KMS-11 (cell line): Measurements from ENCODE around the gene OVOL3.

ENCODE experiments used
- H2AFZ ChIP-seq: fragments of 200-600 bp; sonication (generic); 2 replicates; pipeline ENCODE4 v1.6.1; 2016; ENCODE audit warnings: antibody characterized with exemption, mixed run types, low read depth
- H3K27ac ChIP-seq: fragments of 200-600 bp; sonication (generic); 2 replicates; pipeline ENCODE4 v1.6.1; 2016; ENCODE audit warnings: mild to moderate bottlenecking, mixed run types
- H3K27me3 ChIP-seq: fragments of 200-600 bp; sonication (generic); 2 replicates; pipeline ENCODE4 v1.6.1; 2017; ENCODE audit warnings: mild to moderate bottlenecking, low read depth, mixed run types, moderate library complexity; ENCODE audit not compliant: insufficient read depth
- H3K36me3 ChIP-seq: fragments of 200-600 bp; sonication (generic); 2 replicates; pipeline ENCODE4 v1.6.1; 2017; ENCODE audit warnings: mild to moderate bottlenecking, mixed run types; ENCODE audit not compliant: insufficient read depth
- H3K4me1 ChIP-seq: fragments of 200-600 bp; sonication (generic); 2 replicates; pipeline ENCODE4 v1.6.1; 2016; ENCODE audit warnings: mild to moderate bottlenecking, low read depth, mixed run types; ENCODE audit not compliant: poor library complexity, severe bottlenecking
- H3K4me2 ChIP-seq: fragments of 200-600 bp; sonication (generic); 2 replicates; pipeline ENCODE4 v1.7.0; 2016; ENCODE audit warnings: mild to moderate bottlenecking, mixed run types
- H3K4me3 ChIP-seq: fragments of 200-600 bp; sonication (generic); IDR thresholded peaks from 2 replicates; pipeline ENCODE4 v1.6.1; 2017; ENCODE audit warnings: low read depth, low read length, mixed read lengths; ENCODE audit not compliant: insufficient read depth
- H3K79me2 ChIP-seq: fragments of 200-600 bp; sonication (generic); 2 replicates; pipeline ENCODE4 v1.6.1; 2016; ENCODE audit warnings: low read depth, mixed run types; ENCODE audit not compliant: insufficient read depth
- H3K9ac ChIP-seq: fragments of 200-600 bp; sonication (generic); 2 replicates; pipeline ENCODE4 v1.6.1; 2016; ENCODE audit warnings: mild to moderate bottlenecking, mixed run types
- H4K20me1 ChIP-seq: fragments of 200-600 bp; sonication (generic); 2 replicates; pipeline ENCODE4 v1.6.1; 2016; ENCODE audit warnings: mild to moderate bottlenecking, mixed run types; ENCODE audit not compliant: insufficient read depth
- TF ChIP-seq, protein P1 (sequence below): fragments of 200-600 bp; sonication (generic); conservative IDR thresholded peaks from 2 replicates; pipeline ENCODE4 v1.6.1; 2017; ENCODE audit warnings: low read depth, mild to moderate bottlenecking, antibody characterized with exemption, low read length, moderate library complexity, mixed read lengths

Gene OVOL3

DNA sequence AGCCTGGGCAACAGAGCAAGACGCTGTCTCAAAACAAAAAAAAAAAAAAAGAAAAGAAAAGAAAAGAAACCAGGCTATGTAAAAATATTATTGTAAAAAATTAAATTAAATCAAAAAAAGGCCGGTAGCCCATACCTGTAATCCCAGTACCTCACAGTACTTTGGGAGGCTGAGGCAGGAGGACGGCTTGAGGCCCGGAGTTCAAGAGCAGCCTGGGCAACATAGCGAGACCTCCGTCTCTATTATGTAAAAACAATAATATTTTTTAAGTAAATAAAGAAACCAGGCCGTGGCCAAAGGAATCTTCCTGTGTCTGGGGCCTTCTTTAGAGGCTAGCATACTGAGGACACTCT, 28.2 kb downstream of the OVOL3 start:
- TF ChIP-seq, protein P1, sequence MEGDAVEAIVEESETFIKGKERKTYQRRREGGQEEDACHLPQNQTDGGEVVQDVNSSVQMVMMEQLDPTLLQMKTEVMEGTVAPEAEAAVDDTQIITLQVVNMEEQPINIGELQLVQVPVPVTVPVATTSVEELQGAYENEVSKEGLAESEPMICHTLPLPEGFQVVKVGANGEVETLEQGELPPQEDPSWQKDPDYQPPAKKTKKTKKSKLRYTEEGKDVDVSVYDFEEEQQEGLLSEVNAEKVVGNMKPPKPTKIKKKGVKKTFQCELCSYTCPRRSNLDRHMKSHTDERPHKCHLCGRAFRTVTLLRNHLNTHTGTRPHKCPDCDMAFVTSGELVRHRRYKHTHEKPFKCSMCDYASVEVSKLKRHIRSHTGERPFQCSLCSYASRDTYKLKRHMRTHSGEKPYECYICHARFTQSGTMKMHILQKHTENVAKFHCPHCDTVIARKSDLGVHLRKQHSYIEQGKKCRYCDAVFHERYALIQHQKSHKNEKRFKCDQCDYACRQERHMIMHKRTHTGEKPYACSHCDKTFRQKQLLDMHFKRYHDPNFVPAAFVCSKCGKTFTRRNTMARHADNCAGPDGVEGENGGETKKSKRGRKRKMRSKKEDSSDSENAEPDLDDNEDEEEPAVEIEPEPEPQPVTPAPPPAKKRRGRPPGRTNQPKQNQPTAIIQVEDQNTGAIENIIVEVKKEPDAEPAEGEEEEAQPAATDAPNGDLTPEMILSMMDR: no peak
- Histone ChIP-seq H3K27ac (peak overlapping the region; percentile 88), H3K9ac (peak overlapping the region; percentile 91), H4K20me1 (no peaks in the 10 kb centered on the region), H3K4me3 (no peak overlapping the region), H3K4me1 (peaks cover 42% of the 10 kb centered on the region), H3K4me2 (peak overlapping the region; percentile 59), H3K36me3 (peaks cover 4% of the 10 kb centered on the region; the same call in 1 of the 2 replicates), H2AFZ (peak overlapping the region; percentile 82), H3K27me3 (no peaks in the 10 kb centered on the region), H3K79me2 (peaks cover 18% of the 10 kb centered on the region; the same call in 1 of the 2 replicates)

DNA sequence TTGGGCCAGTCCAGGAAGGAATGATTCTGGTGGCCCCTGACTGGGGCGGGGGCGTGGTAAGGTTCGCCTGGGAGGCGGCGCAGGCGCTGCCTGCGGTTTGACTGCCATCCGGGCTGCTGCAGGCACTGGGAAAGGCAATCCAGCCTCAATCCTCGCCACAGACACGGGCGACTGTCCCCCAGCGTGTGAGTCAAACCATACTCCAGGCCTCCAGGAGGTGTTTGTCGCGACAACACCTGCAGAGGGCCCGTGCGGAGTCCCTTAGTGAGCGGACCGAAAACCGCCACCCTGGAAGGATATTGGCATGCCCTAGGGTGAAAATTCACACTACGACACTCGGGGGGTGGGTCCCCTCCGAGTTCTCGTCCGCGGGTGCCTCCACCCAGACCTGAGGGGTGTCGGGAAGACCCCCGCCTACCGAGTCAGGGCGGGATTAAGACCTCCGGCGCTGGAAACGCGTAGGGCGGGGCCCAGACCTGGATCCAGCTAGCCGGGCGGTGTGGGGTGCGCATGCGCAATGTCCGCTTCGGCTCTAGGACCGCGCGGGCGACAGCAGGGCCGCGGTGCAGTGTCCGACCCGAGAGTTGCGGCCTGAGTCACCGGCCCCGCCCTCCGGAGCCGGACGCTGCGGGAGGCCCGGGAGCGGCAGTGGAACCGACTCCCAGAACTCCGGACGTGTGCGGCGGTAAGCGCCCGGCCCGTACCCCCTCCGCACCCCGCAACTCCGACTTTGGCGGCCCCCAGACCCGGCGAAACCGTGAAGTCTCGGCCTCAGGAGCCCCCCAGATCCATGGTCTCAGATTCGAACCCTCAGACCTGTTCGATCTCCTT, 28.7 kb downstream of the OVOL3 start, which contains the start of gene CAPNS1:
Gene CAPNS1, plus strand, starts transcription at position 594 of the 831 bp plus-strand sequence. CDS start 946 bp downstream, outside the sequence.
- Histone ChIP-seq H3K9ac (peak within 1 kb of the TSS; percentile 91), H3K4me2 (peak within 1 kb of the TSS; percentile 93), H3K27me3 (no peaks in the 10 kb centered on the region), H3K4me1 (peaks cover 42% of the 10 kb centered on the region), H3K27ac (peak within 1 kb of the TSS; percentile 88), H4K20me1 (no peaks in the 10 kb centered on the region), H3K36me3 (peaks cover 4% of the 10 kb centered on the region; the same call in 1 of the 2 replicates), H3K4me3 (no peak within 1 kb of the TSS), H3K79me2 (peaks cover 18% of the 10 kb centered on the region; the same call in 1 of the 2 replicates), H2AFZ (peak within 1 kb of the TSS; percentile 82)
- TF ChIP-seq, protein P1: 0 out of 2 replicates have a peak, but pooled peaks have one; percentile 38

DNA sequence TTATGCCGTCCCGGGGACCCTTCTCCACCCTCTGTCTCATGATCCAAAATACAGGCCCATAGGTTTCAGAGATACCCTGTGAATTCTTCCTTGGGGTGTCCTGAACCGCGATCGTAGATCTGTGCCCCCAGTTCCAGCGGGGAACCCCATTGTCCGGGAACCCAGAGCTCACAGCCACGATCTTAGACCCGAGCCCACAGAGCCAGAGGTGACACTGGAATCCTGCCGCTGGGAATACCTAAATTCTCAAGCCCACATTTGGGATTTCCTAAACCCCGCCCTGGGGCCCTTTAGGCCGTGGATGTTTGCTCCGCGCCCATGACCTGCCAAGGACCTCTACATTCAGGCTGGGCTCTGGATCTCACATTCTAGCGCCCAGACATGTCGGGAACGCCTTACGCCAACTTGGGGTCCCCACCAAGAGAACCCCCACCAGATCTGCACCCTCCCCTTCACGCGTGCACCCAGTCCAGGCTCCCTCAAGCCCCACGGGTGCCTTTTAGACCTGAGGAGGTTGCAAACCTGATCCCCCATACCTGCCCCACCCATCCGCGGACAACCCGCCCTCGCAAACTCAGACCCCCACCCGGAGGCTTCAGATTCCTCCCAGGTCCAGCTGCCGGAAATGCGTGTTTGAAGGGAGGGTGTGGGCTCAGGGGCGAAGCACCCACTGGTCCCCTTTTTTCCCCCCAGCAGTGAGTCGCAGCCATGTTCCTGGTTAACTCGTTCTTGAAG, 29.5 kb downstream of the OVOL3 start:
- Histone ChIP-seq H3K27ac (peak overlapping the region; percentile 88), H4K20me1 (no peaks in the 10 kb centered on the region), H2AFZ (peak overlapping the region; percentile 82), H3K4me2 (peak overlapping the region; percentile 93), H3K36me3 (peaks cover 4% of the 10 kb centered on the region; the same call in 1 of the 2 replicates), H3K27me3 (no peaks in the 10 kb centered on the region), H3K9ac (peak overlapping the region; percentile 91), H3K79me2 (peaks cover 18% of the 10 kb centered on the region; the same call in 1 of the 2 replicates), H3K4me3 (no peak overlapping the region), H3K4me1 (peaks cover 42% of the 10 kb centered on the region)
- TF ChIP-seq, protein P1: no peak

DNA sequence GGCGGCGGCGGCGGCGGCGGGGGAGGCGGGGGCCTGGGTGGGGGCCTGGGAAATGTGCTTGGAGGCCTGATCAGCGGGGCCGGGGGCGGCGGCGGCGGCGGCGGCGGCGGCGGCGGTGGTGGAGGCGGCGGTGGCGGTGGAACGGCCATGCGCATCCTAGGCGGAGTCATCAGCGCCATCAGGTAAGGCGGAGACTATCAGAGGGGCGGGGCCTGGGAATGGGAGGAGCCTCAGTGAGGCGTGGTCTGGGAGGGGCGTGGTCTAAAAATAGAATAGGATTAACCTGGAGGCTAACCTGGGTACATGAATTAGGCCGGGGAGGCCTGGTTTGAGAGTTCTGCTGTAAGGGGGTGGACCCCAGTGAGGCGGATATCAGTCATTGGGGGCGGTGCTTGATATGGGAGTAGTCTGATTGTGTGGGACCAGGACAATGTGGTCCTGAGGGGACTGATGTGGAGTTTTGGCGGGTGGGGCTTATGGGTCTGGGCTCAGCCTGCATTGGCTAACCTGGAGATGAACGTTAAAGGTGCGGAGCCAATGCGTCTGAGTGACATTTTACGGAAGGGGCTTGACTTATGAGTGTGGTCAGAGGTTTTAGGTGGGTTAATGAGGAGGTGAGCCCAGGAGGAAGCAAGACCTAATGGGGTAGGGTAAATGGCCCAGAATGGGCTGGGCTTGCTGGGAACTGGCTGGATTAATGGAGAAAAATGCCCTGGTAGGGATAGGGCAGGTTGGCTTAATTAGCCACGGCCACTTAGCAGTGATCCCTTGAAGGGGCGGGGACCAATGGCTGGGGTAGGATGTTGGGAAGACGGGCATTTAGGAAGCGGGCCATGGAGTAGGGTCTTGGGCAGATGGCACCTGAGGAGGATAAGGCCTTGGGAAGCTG, 30.3 kb downstream of the OVOL3 start:
- no peak overlapping the region for H2AFZ ChIP-seq
- no peaks in the 10 kb centered on the region for H4K20me1 ChIP-seq
- TF ChIP-seq, protein P1: no peak
- peaks cover 36% of the 10 kb centered on the region for H3K4me1 ChIP-seq
- peak overlapping the region; percentile 88; the same call in 1 of the 2 replicates for H3K27ac ChIP-seq
- peak overlapping the region; percentile 91; the same call in 1 of the 2 replicates for H3K9ac ChIP-seq
- no peak overlapping the region for H3K4me3 ChIP-seq
- H3K36me3 ChIP-seq: peaks cover 4% of the 10 kb centered on the region; the same call in 1 of the 2 replicates
- H3K27me3 ChIP-seq: no peaks in the 10 kb centered on the region
- peaks cover 18% of the 10 kb centered on the region; the same call in 1 of the 2 replicates for H3K79me2 ChIP-seq
- peak overlapping the region; percentile 93 for H3K4me2 ChIP-seq
